Testis (tissue), 3 donors: ENCODE measurements around the gene C13orf42. TPM values are rescaled to one million over a fixed set of nuclear protein-coding genes. Genes with fewer than 3 reads are reported as not detected.

Source experiments
- DNase-seq: peaks from one replicate; pipeline ENCODE4 v3.0.0-alpha.2; 2019
- H3K27ac ChIP-seq, 2 donors: fragments of 200-600 bp; sonication (generic); one replicate each; pipeline ENCODE4 v1.5.1; 2019
- H3K27me3 ChIP-seq: fragments of 200-600 bp; sonication (generic); one replicate; pipeline ENCODE4 v1.5.1; 2019
- H3K36me3 ChIP-seq: fragments of 200-600 bp; sonication (generic); one replicate; pipeline ENCODE4 v1.5.1; 2017; ENCODE audit warnings: low read depth; ENCODE audit errors: missing control alignments
- H3K4me1 ChIP-seq: fragments of 200-600 bp; sonication (generic); one replicate; pipeline ENCODE4 v1.5.1; 2019
- H3K4me3 ChIP-seq, 2 donors: fragments of 200-600 bp; sonication (generic); one replicate each; pipeline ENCODE4 v1.5.1; 2017 to 2019
- H3K9me3 ChIP-seq: fragments of 200-600 bp; sonication (generic); one replicate; pipeline ENCODE4 v1.5.1; 2017
- POLR2A ChIP-seq: fragments of 450-650 bp; IDR thresholded peaks from one replicate; pipeline ENCODE4 v1.6.1; 2017; ENCODE audit warnings: antibody characterized with exemption, mild to moderate bottlenecking, moderate library complexity
- WGBS, 2 donors: methylation state at CpG; one replicate each; pipeline ENCODE4 v1.1.5; 2018; 5-methylcytosine and 5-hydroxymethylcytosine counted together
- intact Hi-C: fragments of 100-400 bp; cut with DNase I; formaldehyde crosslinking; loops from one replicate; pipeline ENCODE4 v1.15.1; 2023; ENCODE audit warnings: low total_unique reads
- polyA plus RNA-seq: library from polyadenylated mRNA; stranded (reverse); fragments of 350-450 nt; fragmentation: Illumina TruSeq; extraction: RNeasy Lipid Tissue Mini Kit (QIAGEN cat#74804); gene quantifications from one replicate; pipeline ENCODE4 v1.2.3, GENCODE V29; 2014; ENCODE audit warnings: low read depth, low replicate concordance; ENCODE audit not compliant: insufficient read depth
- total RNA-seq, 2 donors: library from RNA; depleted of rRNA; stranded (reverse); fragments of >200 nt; gene quantifications; one replicate each; pipeline ENCODE4 v1.2.3, GENCODE V29; 2016
- TF ChIP-seq, protein P1 (sequence below), 3 experiments: fragments of 450-650 bp in 2 of 3; fragments of 200-600 bp in 1 of 3; sonication (generic) in 1 of 3; IDR thresholded peaks; one replicate each; pipeline ENCODE4 v1.5.1; 2016 to 2019; ENCODE audit warnings: antibody characterized with exemption in 3 of 3, mild to moderate bottlenecking in 2 of 3, moderate library complexity in 1 of 3

C13orf42 gene
- total and polyA plus RNA-seq, 3 donors from 2014 or later: 0.65 to 1.9 (median 1.8) TPM

DNA sequence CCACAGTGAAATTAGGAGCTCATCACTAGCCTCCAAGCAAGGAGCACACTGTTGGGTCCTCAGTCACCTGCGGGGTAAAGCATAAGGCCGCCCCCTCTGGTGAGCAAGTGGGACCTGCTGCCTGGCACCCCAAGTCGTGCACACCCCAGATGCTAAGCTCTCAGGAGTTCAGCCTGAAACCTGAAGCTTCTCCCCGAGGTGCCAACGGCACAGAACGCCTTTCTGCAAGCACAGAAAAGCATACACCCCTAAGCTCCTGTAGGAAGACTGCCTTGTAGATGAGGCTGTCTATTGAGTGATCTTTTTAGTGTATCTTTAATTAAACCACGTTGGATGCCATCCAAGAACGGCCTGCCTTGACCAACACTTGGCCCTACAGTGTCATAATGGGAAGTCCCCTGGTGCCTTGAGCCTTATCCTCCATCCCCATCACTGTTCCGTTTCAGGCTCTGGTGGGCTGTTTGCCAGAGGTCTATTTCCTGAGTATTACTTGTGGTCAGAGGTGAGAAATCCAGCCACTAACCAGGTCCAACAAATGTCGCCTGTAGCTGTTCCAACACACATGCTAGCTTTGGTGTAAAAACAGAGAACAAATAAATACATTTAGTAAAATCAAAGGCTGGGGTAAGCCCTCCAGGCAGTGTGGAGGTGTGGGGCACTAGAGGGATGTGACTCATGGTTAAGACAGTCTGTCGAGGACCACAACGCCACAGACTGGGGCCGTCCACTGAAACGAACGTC lies 44.8 kb downstream of the C13orf42 start:
- no peak for DNase-seq
- H3K4me3 ChIP-seq: no peak overlapping the region
- no peaks in the 10 kb centered on the region for H3K4me1 ChIP-seq
- intact Hi-C loops: no loop called here
- H3K27me3 ChIP-seq: no peaks in the 10 kb centered on the region
- H3K36me3 ChIP-seq: no peaks in the 10 kb centered on the region
- no peaks in the 10 kb centered on the region for H3K9me3 ChIP-seq
- no peak for TF ChIP-seq POLR2A
- TF ChIP-seq, protein P1, sequence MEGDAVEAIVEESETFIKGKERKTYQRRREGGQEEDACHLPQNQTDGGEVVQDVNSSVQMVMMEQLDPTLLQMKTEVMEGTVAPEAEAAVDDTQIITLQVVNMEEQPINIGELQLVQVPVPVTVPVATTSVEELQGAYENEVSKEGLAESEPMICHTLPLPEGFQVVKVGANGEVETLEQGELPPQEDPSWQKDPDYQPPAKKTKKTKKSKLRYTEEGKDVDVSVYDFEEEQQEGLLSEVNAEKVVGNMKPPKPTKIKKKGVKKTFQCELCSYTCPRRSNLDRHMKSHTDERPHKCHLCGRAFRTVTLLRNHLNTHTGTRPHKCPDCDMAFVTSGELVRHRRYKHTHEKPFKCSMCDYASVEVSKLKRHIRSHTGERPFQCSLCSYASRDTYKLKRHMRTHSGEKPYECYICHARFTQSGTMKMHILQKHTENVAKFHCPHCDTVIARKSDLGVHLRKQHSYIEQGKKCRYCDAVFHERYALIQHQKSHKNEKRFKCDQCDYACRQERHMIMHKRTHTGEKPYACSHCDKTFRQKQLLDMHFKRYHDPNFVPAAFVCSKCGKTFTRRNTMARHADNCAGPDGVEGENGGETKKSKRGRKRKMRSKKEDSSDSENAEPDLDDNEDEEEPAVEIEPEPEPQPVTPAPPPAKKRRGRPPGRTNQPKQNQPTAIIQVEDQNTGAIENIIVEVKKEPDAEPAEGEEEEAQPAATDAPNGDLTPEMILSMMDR (IDR thresholded peaks at IDR 0.05): no peak
- WGBS, 2 donors: 58 to 64% methylated on average over 12 to 15 of the region's 15 CpGs
- H3K27ac ChIP-seq: no peak overlapping the region

DNA sequence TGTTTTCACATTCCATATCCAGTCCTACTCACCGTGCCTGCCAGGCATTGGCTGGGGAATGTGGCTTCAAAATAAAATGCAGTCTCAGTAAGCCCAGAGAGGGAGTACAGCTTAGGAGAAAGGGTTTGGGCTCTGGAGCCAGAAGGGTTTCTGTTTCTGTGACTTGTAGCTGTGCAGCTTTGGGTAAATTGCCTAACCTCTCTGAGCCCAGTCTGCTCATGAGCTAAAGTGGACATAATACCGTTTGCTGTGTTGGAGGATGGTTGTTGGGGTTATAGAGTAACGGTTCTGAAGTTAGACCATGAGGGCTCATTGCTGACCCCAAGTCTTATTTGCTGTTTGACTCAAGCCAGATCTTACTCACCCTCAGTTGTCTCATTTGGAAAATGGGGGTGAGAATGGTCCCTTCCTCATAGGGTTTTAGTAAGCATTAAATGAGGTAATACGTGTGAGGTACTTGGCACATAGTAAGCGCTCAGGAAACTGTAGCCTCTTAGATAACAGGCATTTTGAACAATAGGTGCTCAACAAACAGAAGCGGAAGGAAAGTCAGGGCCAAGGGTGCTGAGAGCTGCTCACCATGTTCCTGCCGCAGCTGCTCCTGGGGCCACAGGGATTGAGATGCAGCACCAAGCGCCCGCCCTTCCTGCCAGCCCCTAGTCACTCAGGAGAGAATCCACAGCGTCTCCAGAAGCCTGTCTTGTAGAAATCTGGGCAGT lies 45.5 kb downstream of the C13orf42 start:
- Histone ChIP-seq H3K9me3 (no peaks in the 10 kb centered on the region), H3K27ac (no peak overlapping the region), H3K4me1 (no peaks in the 10 kb centered on the region), H3K4me3 (no peak overlapping the region), H3K27me3 (no peaks in the 10 kb centered on the region), H3K36me3 (no peaks in the 10 kb centered on the region)
- no peak for DNase-seq
- WGBS, 2 donors: 73 to 83% methylated on average over 7 to 10 of the region's 10 CpGs
- TF ChIP-seq POLR2A: no peak
- TF ChIP-seq, protein P1 (IDR thresholded peaks at IDR 0.05): no peak
- intact Hi-C loops: no loop called here

DNA sequence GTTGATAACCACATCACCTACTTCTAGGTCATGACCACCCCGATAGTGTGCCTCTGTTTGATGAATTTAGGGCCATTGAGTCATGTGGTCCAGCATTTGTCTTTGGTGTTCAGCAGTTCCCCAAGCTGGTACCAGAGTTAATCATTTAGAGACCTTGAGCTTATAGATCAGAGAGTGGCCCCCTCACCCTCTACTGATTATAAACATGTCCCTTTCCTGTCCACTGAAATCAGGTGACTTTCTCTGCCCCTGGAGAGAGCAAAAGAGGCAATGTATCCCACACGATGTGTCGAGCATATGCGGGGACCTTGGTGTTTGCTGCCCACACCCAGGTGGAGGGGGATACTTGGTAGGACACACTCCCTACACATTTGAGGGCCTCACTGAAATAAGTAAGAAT lies 46.3 kb downstream of the C13orf42 start:
- no peak for DNase-seq
- Histone ChIP-seq H3K27ac (no peak overlapping the region), H3K27me3 (no peaks in the 10 kb centered on the region), H3K36me3 (no peaks in the 10 kb centered on the region), H3K4me3 (no peak overlapping the region), H3K4me1 (no peaks in the 10 kb centered on the region), H3K9me3 (no peaks in the 10 kb centered on the region)
- WGBS, 2 donors: 76 to 96% methylated on average over 4 of the region's 4 CpGs
- intact Hi-C loops: no loop called here
- TF ChIP-seq POLR2A: no peak
- TF ChIP-seq, protein P1 (IDR thresholded peaks at IDR 0.05): no peak

DNA sequence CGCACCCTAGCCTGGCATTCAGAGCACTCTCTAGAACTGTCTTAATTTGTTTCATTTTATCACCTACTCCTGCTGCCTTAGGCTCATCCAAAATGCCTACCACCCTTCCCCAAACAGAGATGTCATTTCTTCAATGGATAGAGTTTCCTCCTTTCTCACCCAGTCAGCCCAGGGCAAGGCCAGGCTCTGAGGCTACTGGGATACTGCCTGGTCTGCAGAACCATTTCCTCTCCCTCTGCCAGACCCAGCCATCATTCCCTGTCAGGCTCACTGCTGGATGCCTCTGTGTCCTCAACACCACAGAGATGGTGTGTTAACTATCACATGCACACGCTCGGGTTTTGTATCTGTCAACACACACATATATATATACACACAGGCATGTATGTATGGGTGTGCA lies 47.2 kb downstream of the C13orf42 start:
- Histone ChIP-seq H3K27ac (no peak overlapping the region), H3K36me3 (no peaks in the 10 kb centered on the region), H3K9me3 (no peaks in the 10 kb centered on the region), H3K27me3 (no peaks in the 10 kb centered on the region), H3K4me3 (no peak overlapping the region), H3K4me1 (no peaks in the 10 kb centered on the region)
- no peak for TF ChIP-seq POLR2A
- TF ChIP-seq, protein P1 (IDR thresholded peaks at IDR 0.05): no peak
- WGBS, 2 donors: 90 to 97% methylated on average over 3 of the region's 3 CpGs
- DNase-seq: no peak
- intact Hi-C loops: no loop called here
